ENCODE results near the gene KRT81. TPM values are rescaled to one million over a fixed set of nuclear protein-coding genes. Genes with fewer than 3 reads are reported as not detected.
A peak's percentile ranks its signal among the peaks of the same experiment; 100 is the strongest.

The KRT81 gene
- total and polyA plus RNA-seq, 4 donors = 0.02 to 0.61 (median 0.23) TPM

DNA sequence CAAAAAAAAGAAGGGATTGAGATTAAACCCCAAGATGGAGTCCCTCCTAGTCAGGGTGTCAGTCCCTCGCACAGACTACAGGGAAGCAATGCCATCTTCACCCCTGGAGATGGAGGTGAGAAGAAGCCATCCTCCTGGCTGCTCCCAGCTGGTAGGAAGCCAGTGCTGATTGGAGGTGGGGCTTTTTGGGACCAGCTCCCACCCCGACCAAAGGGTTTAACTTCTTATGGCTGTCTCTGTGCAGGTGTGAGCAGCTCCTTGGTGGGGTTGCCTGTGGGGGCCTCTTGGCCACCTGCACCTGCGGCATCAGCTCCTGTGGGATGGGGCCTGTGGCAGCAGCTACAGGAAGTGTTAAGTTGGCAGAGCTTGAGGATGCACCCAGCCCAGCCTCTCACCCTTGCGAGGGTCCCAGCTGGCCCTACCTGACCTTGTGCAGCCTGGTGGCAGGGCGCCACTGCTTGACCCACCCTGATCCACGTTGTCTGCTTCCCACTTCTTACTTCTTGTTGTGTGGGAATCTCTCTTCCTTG lies 20.7 kb downstream of the KRT81 start:
- Histone ChIP-seq H3K9me3 (ENCODE audit: control insufficient read depth in 4 of 4, insufficient read depth in 3 of 4, low read length in 3 of 4) (peaks cover 0 to 2% (median 0%) of the 10 kb centered on the region in 4 donors), H3K27ac (ENCODE audit: low read depth in 1 of 2, low read length in 1 of 2) (no peak overlapping the region), H3K36me3 (ENCODE audit: control insufficient read depth in 4 of 4, insufficient read depth in 4 of 4, low read length in 4 of 4) (no peaks in the 10 kb centered on the region), H3K27me3 (ENCODE audit: control insufficient read depth in 3 of 3, insufficient read depth in 3 of 3, low read length in 2 of 3) (peaks cover 0 to 13% (median 6%) of the 10 kb centered on the region in 3 donors), H3K9ac (ENCODE audit: insufficient read depth in 1 of 2, low read length in 2 of 2) (no peak overlapping the region), H3K4me1 (ENCODE audit: control insufficient read depth in 5 of 5, insufficient read depth in 5 of 5, low read length in 5 of 5) (no peaks in the 10 kb centered on the region), H3K4me3 (no peak overlapping the region)
- ATAC-seq (ENCODE audit: insufficient read depth, low FRiP score) = no peak
- TF ChIP-seq, protein P1, sequence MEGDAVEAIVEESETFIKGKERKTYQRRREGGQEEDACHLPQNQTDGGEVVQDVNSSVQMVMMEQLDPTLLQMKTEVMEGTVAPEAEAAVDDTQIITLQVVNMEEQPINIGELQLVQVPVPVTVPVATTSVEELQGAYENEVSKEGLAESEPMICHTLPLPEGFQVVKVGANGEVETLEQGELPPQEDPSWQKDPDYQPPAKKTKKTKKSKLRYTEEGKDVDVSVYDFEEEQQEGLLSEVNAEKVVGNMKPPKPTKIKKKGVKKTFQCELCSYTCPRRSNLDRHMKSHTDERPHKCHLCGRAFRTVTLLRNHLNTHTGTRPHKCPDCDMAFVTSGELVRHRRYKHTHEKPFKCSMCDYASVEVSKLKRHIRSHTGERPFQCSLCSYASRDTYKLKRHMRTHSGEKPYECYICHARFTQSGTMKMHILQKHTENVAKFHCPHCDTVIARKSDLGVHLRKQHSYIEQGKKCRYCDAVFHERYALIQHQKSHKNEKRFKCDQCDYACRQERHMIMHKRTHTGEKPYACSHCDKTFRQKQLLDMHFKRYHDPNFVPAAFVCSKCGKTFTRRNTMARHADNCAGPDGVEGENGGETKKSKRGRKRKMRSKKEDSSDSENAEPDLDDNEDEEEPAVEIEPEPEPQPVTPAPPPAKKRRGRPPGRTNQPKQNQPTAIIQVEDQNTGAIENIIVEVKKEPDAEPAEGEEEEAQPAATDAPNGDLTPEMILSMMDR (IDR thresholded peaks at IDR 0.05; ENCODE audit: control extremely low read depth, extremely low read depth) = no peak
- 80 to 92% methylated on average over 6 of the region's 6 CpGs for WGBS, 2 donors
- DNase-seq = no peak

DNA sequence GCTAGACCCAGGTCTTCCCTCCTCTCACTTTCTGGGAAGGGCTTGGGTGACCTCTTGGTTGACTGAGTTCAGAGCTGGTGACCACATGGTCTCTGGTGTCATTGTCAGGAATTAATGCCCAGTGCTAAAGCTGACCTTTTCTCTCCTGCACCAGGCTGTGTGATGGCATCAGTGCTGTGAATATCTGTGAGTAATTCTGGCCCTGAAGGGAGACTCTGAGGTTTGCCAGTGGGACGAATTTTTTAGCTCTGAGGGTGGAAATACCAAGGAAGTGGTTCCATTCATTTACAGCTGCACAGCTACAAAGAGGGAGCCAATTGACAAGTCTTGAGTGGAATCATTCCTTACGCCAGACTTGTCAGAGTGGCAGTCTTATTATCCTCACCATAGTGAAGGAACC lies 23.1 kb downstream of the KRT81 start:
- Histone ChIP-seq H3K27ac (ENCODE audit: low read depth in 1 of 2, low read length in 1 of 2) (no peak overlapping the region), H3K9ac (ENCODE audit: insufficient read depth in 1 of 2, low read length in 2 of 2) (no peak overlapping the region), H3K9me3 (ENCODE audit: control insufficient read depth in 4 of 4, insufficient read depth in 3 of 4, low read length in 3 of 4) (peaks cover 0 to 2% (median 0%) of the 10 kb centered on the region in 4 donors), H3K36me3 (ENCODE audit: control insufficient read depth in 4 of 4, insufficient read depth in 4 of 4, low read length in 4 of 4) (no peaks in the 10 kb centered on the region), H3K27me3 (ENCODE audit: control insufficient read depth in 3 of 3, insufficient read depth in 3 of 3, low read length in 2 of 3) (peaks cover 0 to 5% (median under 1%) of the 10 kb centered on the region in 3 donors), H3K4me3 (no peak overlapping the region), H3K4me1 (ENCODE audit: control insufficient read depth in 5 of 5, insufficient read depth in 5 of 5, low read length in 5 of 5) (peaks cover 0 to 4% (median 0%) of the 10 kb centered on the region in 5 donors)
- ATAC-seq (ENCODE audit: insufficient read depth, low FRiP score) = no peak
- TF ChIP-seq, protein P1 (IDR thresholded peaks at IDR 0.05; ENCODE audit: control extremely low read depth, extremely low read depth) = no peak
- WGBS, 2 donors = 79 to 81% methylated on average over 2 of the region's 2 CpGs
- DNase-seq = peak in 1 of 3 donors; percentile 1

DNA sequence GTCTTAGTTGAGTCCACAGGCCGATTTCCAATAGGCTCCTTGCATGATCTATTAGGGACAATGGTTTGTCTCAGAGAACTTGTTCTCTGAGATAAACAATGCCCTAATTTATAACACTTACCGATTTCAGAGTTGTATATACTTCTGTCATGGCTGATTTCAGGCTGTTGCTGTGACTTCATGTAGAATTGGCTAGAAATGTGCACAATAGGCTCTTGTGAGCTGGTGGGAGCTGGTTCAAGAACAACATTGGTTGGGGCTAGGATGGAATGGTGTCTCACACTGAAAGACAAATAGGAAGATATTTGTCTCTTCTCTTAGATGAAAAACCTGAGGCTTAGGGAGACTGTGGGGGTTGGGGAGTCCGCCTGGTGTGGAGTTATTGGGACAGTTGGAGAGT lies 23.6 kb downstream of the KRT81 start:
- Histone ChIP-seq H3K9ac (ENCODE audit: insufficient read depth in 1 of 2, low read length in 2 of 2) (no peak overlapping the region), H3K4me3 (no peak overlapping the region), H3K27me3 (ENCODE audit: control insufficient read depth in 3 of 3, insufficient read depth in 3 of 3, low read length in 2 of 3) (peaks cover 0 to 3% (median 0%) of the 10 kb centered on the region in 3 donors), H3K27ac (ENCODE audit: low read depth in 1 of 2, low read length in 1 of 2) (no peak overlapping the region), H3K4me1 (ENCODE audit: control insufficient read depth in 5 of 5, insufficient read depth in 5 of 5, low read length in 5 of 5) (peaks cover 0 to 4% (median 0%) of the 10 kb centered on the region in 5 donors), H3K36me3 (ENCODE audit: control insufficient read depth in 4 of 4, insufficient read depth in 4 of 4, low read length in 4 of 4) (no peaks in the 10 kb centered on the region), H3K9me3 (ENCODE audit: control insufficient read depth in 4 of 4, insufficient read depth in 3 of 4, low read length in 3 of 4) (peaks cover 0 to 2% (median 0%) of the 10 kb centered on the region in 4 donors)
- ATAC-seq (ENCODE audit: insufficient read depth, low FRiP score) (no peak), DNase-seq (peak in 1 of 3 donors; percentile 3)
- TF ChIP-seq, protein P1 (IDR thresholded peaks at IDR 0.05; ENCODE audit: control extremely low read depth, extremely low read depth) = no peak
- 88 to 90% methylated on average over 3 of the region's 3 CpGs for WGBS, 2 donors

DNA sequence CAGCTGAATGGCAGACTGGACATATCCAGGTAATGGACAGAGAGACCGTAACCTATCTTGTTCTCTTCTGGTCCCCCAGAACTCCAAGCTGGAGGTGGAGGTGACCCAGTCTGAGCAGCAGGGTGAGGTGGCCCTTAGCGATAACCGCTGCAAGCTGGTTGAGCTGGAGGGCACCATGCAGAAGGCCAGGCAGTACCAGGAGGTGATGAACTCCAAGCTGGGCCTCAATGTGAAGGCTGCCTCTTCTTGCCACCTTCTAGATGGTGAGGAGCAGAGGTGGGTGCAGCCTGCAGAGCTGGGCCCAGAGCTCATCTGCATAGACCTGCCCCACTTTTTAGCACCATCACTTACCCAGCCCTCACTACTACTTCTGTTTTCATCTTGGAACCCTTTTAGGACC lies 24.1 kb downstream of the KRT81 start:
- 94 to 96% methylated on average over 3 of the region's 3 CpGs for WGBS, 2 donors
- no peak overlapping the region for H3K27ac ChIP-seq (ENCODE audit: low read depth in 1 of 2, low read length in 1 of 2)

More for the DNA sequence above, 24.1 kb downstream of the KRT81 start:
- H3K4me3 ChIP-seq = no peak overlapping the region
- ATAC-seq (ENCODE audit: insufficient read depth, low FRiP score) (no peak), DNase-seq (no peak)
- H3K9me3 ChIP-seq (ENCODE audit: control insufficient read depth in 4 of 4, insufficient read depth in 3 of 4, low read length in 3 of 4) = peaks cover 0 to 5% (median 0%) of the 10 kb centered on the region in 4 donors
- H3K36me3 ChIP-seq (ENCODE audit: control insufficient read depth in 4 of 4, insufficient read depth in 4 of 4, low read length in 4 of 4) = no peaks in the 10 kb centered on the region
- TF ChIP-seq, protein P1 (IDR thresholded peaks at IDR 0.05; ENCODE audit: control extremely low read depth, extremely low read depth) = no peak
- H3K4me1 ChIP-seq (ENCODE audit: control insufficient read depth in 5 of 5, insufficient read depth in 5 of 5, low read length in 5 of 5) = peaks cover 0 to 4% (median 0%) of the 10 kb centered on the region in 5 donors
- H3K27me3 ChIP-seq (ENCODE audit: control insufficient read depth in 3 of 3, insufficient read depth in 3 of 3, low read length in 2 of 3) = peaks cover 0 to 3% (median 0%) of the 10 kb centered on the region in 3 donors
- H3K9ac ChIP-seq (ENCODE audit: insufficient read depth in 1 of 2, low read length in 2 of 2) = no peak overlapping the region
